ENCODE data around the gene REEP6. TPM values are rescaled to one million over a fixed set of nuclear protein-coding genes. Genes with fewer than 3 reads are reported as not detected.

REEP6 gene
- 1 to 10 TPM; 1.8 to 2.3 TPM for total RNA-seq
- 1.4 to 4.3 reads per million in 2 donors for total RNA-seq

DNA sequence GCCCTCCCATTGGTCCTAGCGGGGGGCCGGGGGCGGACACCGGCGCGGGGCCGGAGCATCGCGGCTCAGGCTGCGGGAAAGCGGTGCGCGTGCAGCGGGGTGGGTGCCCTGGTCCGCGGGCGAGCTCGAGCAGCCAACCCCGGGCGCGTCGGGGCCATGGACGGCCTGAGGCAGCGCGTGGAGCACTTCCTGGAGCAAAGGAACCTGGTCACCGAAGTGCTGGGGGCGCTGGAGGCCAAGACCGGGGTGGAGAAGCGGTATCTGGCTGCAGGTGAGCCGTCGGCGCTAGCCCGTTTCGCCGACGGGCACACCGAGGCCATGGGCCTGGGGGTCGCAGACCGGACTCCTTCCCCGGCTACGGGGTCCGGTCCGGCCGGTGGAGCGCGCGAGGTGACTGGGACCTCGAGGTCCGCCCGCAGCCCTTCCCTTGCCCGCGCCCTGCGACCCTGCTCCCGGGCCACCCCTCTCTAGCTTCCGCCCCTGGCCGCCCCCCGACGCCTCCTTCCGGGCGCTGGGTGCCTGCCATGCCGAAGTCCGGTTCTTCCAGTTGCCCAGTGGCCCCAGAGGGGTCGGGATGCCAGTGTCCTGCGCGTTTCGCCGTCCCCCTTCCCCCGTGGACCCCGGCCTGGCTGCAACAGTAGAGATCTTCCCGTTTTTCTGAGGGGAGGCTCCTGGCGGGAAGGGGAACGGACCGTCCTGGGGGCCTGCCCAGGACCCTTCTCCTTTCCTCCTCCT is at the start of gene REEP6:
REEP6 (plus strand) TSS at position 68 of the 735 bp plus-strand sequence; CDS start at position 157, 89 bp downstream.
- Mint-ChIP-seq H3K27me3 (no peaks in the 10 kb centered on the region), H3K36me3 (ENCODE audit: low read depth) (no peaks in the 10 kb centered on the region), H3K27ac (peak within 1 kb of the TSS; percentile 67), H3K4me3 (peak within 1 kb of the TSS; percentile 93), H3K4me1 (peaks cover 11% of the 10 kb centered on the region)
- DNase-seq (no peak), ATAC-seq (no peak)
- no peaks in the 10 kb centered on the region for H3K9me3 ChIP-seq (ENCODE audit: control insufficient read depth, low read length, poor library complexity, severe bottlenecking)

DNA sequence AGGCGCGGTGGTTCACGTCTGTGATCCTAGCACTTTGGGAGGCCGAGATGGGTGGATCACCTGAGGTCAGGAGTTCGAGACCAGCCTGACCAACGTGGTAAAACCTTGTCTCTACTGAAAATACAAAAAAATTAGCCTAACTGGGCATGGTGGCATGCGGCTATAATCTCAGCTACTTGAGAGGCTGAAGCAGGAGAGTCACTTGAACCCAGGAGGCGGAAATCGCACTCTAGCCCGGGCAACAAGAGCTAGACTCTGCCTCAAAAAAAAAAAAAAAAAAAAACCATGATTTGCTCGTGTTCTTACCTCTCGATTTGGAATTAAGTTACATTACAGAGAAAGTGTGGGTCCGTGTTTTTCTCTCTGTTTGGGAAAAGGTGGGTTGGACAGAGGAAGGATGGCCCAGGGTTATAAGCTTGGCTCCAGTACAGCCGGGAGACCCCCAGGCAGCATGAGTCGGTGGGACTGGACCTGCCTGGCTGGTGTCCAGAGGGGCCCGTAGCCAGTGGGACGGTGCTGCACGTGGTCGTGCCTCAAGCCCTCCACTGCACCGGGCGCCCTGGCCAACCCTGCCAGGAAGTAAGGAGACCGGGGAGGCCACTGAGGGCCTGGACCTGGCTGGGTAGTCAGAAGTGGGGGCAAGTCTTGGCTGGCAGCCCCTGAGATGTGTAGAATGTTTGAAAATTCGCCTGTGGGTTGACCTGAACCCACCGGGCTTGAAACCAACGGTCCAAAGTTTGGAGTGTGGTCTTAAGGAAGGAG is 49.1 kb upstream of the REEP6 start:
- peak overlapping the region; percentile 52 for H3K4me3 Mint-ChIP-seq
- peaks cover 6% of the 10 kb centered on the region for H3K36me3 Mint-ChIP-seq (ENCODE audit: low read depth)
- ATAC-seq (no peak), DNase-seq (no peak)
- H3K27ac Mint-ChIP-seq, result peak overlapping the region; percentile 24
- peaks cover 22% of the 10 kb centered on the region for H3K4me1 Mint-ChIP-seq
- H3K9me3 ChIP-seq (ENCODE audit: control insufficient read depth, low read length, poor library complexity, severe bottlenecking), result no peaks in the 10 kb centered on the region
- H3K27me3 Mint-ChIP-seq, result no peaks in the 10 kb centered on the region

DNA sequence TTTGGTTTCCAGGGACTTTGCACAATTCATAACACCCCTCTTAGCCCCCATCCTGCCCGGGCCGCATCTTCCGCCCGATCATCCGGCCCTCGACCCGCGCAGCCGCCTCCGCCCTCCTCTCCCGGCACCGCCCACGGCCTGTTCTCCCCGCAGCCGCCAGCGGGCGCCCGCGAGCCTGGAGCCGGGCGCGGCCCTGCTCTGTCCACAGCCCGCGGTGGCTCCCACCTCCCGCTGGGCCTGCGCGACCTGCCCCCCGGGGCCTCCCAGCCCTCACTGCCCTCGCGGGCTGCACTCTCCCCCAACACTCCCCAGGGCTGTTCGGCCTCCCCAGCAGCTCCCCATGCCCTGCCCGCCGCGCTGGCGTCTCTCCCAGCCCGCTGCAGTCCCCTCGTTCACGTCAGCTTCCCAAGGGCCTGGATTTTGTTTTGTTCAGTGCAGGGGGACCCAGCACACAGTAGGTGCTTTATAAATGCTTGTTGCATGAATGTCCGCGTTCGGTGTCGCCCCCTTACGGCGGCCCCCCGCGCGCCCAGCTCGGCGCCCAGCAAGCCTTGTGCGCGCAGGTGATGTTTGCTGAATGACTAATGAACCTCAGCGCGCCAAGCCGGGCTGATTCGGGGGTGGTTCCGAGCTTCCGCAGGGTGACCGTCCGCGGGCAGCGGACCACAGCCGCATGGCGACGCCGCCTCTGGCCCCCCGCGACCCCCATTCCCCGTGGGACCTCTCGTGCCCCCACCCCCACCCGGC is 45.6 kb upstream of the REEP6 start:
- DNase-seq (peak; percentile 67 to 75 (median 72)), ATAC-seq (peak; percentile 89)
- Mint-ChIP-seq H3K27ac (no peak overlapping the region), H3K36me3 (ENCODE audit: low read depth) (peaks cover 9% of the 10 kb centered on the region), H3K4me1 (peaks cover 12% of the 10 kb centered on the region), H3K4me3 (peak overlapping the region; percentile 78), H3K27me3 (peaks cover 22% of the 10 kb centered on the region)
- no peaks in the 10 kb centered on the region for H3K9me3 ChIP-seq (ENCODE audit: control insufficient read depth, low read length, poor library complexity, severe bottlenecking)

DNA sequence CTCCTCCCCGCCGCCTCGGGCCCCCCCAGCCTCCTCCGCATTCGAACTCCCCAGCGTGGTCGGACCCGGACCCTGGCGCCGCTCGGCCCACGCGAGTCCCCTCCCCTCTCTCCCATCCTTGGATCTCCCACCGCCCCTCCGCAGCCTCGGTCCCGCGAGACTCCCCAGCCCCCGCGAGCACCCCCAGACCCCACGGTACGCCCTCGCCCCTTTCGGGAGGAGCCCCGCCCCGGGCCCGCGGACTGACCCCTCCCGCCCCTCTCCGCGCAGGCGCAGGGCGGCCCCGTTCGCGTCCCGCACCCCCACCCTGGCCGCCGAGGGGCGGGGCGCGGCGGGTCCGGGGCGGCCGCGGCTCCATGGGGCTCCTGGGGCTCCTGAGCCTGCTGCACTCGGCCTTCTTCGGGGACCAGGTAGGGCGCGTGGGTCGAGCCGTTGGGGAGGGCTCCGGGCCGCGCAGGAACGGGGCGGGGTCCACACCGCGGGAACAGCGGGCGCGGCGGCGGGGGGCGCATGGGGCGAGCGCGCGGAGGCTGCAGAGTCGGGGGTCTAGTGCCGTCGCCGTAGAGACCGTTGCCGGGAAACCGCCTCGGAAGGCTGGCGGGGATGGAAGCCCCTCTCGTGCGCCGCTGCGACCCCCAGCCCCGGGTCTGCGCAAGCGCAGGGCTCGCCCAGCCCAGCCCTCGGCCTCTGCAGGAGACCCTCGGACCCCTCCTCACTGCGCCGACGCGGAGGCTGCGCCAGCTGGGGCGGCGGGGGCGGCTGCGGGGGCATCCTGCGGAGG is 44.9 kb upstream of the REEP6 start:
- H3K4me3 Mint-ChIP-seq, result peak overlapping the region; percentile 25
- H3K4me1 Mint-ChIP-seq, result peaks cover 13% of the 10 kb centered on the region
- peaks cover 13% of the 10 kb centered on the region for H3K36me3 Mint-ChIP-seq (ENCODE audit: low read depth)
- H3K27ac Mint-ChIP-seq, result no peak overlapping the region
- ATAC-seq, result no peak
- H3K27me3 Mint-ChIP-seq, result peaks cover 30% of the 10 kb centered on the region
- DNase-seq, result no peak
- H3K9me3 ChIP-seq (ENCODE audit: control insufficient read depth, low read length, poor library complexity, severe bottlenecking), result no peaks in the 10 kb centered on the region

DNA sequence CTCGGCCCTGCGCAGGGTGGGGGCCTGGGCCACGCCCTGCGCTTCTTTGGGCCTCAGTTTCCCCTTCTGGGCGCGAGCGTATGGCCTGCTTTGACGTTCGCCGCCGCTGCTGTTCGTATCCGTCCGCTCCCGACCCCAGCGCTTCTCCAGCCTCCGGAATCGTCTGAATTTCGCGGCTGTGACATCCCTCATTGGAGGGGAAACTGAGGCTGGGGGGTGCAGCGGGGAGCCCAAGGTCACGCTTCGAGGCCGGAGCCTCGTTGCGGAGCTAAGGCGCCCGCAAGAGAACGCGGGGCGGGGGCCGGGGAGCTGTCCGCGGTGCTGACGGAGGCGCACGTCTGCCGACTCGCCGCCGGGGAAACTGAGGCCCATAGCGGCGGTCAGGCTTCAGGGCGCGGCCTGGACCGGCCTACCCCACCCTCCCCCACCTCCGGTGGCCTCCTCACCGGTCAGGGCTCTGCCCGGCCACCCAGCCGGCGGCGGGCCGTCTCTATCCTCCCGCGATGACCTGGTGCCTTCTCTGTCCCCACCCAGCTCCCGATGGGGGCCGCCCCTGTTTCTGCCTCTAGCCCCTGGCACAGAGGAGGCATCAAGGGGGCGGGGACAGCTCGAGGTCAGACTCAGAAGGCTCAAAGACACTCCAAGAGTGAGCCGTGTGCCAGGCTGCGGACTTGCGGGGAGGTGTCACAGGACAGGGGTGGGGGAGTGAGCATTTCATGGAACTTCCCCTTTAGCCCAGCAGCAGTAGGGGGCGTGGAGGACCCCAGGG is 44.1 kb upstream of the REEP6 start:
- H3K27me3 Mint-ChIP-seq, result peaks cover 32% of the 10 kb centered on the region
- peaks cover 13% of the 10 kb centered on the region for H3K4me1 Mint-ChIP-seq
- DNase-seq (no peak), ATAC-seq (no peak)
- peak overlapping the region; percentile 79 for H3K4me3 Mint-ChIP-seq
- no peaks in the 10 kb centered on the region for H3K9me3 ChIP-seq (ENCODE audit: control insufficient read depth, low read length, poor library complexity, severe bottlenecking)
- peaks cover 13% of the 10 kb centered on the region for H3K36me3 Mint-ChIP-seq (ENCODE audit: low read depth)
- H3K27ac Mint-ChIP-seq, result no peak overlapping the region

DNA sequence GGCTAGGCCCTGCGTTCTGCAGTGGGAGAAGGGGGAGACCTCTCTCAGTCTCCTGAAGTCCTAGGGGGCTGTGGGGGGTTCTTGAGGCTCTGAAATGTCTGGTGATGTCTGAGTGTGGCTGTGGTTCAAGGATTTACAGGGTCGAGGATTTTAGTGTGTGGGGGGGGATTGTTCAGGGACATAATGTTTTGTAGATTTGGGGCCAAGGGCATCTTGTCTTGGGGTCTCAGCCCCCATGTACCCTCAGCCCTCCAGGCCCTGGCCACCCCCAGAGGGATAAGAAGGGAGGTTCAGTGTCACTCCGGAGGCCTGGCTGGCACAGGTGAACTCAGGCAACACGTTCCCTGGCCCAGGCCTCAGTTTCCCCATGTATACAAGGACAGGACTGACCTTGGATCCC is 43.5 kb upstream of the REEP6 start:
- no peak overlapping the region for H3K27ac Mint-ChIP-seq
- peaks cover 33% of the 10 kb centered on the region for H3K27me3 Mint-ChIP-seq
- no peaks in the 10 kb centered on the region for H3K9me3 ChIP-seq (ENCODE audit: control insufficient read depth, low read length, poor library complexity, severe bottlenecking)
- no peak for DNase-seq
- ATAC-seq, result no peak
- peak overlapping the region; percentile 56 for H3K4me3 Mint-ChIP-seq
- peaks cover 13% of the 10 kb centered on the region for H3K4me1 Mint-ChIP-seq
- peaks cover 13% of the 10 kb centered on the region for H3K36me3 Mint-ChIP-seq (ENCODE audit: low read depth)

DNA sequence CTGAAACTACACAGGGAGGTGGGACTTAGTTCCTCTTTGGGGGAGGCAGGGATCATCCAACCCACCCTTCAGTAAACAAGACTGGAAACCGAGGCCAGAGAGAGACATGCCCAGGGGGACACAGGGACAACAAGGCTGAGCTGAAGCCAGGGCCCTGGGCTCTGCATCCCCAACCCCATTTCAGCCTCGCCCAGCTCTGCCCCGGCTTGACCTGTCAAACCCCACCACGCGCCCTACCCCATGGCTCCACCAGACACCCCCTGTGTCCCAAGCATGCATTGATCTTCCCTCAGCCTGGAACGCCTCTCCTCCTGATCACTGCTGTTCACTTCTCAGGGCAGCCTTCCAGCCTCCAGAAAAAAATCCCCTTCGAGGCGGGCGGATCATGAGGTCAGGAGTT is 43.0 kb upstream of the REEP6 start:
- Mint-ChIP-seq H3K4me3 (peak overlapping the region; percentile 19), H3K4me1 (peaks cover 13% of the 10 kb centered on the region), H3K36me3 (ENCODE audit: low read depth) (peaks cover 13% of the 10 kb centered on the region), H3K27me3 (peaks cover 37% of the 10 kb centered on the region), H3K27ac (no peak overlapping the region)
- no peak for ATAC-seq
- DNase-seq, result no peak
- no peaks in the 10 kb centered on the region for H3K9me3 ChIP-seq (ENCODE audit: control insufficient read depth, low read length, poor library complexity, severe bottlenecking)

DNA sequence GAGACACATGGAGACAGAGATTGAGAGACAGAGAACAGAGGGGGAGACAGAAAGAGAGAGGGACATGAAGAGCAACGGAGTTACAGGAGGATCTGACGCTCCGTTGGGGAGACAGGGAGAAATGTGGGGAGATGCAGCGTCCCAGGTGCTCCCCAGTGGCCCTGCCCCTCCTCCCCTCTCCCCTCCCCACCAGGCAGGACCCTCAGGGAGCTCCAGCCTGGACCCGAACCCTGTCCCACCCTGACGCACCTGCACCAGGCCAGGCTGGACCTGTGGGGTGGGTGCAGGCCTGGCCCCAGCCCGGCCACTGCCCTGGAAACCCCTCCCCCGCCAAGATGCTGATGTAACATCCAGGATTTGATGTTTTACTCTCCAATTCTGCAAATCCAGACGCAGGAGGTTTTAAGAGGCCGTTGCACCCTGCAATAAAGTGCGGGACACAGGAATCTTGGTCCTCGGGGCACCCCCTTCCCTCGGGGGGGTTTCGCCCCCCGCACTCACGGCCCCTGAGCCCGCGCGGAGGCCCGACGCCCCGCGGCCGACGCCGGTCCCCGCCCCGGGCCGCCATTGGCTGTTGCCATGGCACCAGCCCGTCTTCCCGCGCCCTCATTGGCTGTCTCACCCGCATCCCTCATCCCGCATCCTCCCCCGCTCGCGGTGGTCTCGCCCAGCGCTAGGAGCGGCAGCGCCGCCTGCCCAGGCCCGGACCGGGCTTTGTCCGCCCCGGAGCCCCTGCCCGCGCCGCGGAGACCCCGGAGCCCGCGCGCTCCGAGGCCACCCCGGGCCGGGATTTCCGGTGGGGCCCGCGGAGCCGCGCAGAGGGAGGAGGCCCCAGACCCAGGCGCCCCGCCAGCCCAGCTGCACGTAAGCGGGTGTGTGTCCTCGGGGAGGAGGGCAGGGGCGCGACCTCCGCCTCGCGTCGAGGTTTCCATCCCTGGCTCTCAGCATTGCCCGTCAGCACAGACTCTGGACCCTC is 41.2 kb upstream of the REEP6 start, which contains the start of gene APC2:
APC2 (plus strand) TSS at position 655 of the 976 bp plus-strand sequence. CDS start 2,881 bp downstream, outside the sequence.
- Mint-ChIP-seq H3K27ac (no peak within 1 kb of the TSS), H3K36me3 (ENCODE audit: low read depth) (peaks cover 13% of the 10 kb centered on the region), H3K4me1 (peaks cover 16% of the 10 kb centered on the region), H3K27me3 (peaks cover 45% of the 10 kb centered on the region), H3K4me3 (peak within 1 kb of the TSS; percentile 70)
- DNase-seq (no peak), ATAC-seq (peak; percentile 37)
- H3K9me3 ChIP-seq (ENCODE audit: control insufficient read depth, low read length, poor library complexity, severe bottlenecking), result no peaks in the 10 kb centered on the region

DNA sequence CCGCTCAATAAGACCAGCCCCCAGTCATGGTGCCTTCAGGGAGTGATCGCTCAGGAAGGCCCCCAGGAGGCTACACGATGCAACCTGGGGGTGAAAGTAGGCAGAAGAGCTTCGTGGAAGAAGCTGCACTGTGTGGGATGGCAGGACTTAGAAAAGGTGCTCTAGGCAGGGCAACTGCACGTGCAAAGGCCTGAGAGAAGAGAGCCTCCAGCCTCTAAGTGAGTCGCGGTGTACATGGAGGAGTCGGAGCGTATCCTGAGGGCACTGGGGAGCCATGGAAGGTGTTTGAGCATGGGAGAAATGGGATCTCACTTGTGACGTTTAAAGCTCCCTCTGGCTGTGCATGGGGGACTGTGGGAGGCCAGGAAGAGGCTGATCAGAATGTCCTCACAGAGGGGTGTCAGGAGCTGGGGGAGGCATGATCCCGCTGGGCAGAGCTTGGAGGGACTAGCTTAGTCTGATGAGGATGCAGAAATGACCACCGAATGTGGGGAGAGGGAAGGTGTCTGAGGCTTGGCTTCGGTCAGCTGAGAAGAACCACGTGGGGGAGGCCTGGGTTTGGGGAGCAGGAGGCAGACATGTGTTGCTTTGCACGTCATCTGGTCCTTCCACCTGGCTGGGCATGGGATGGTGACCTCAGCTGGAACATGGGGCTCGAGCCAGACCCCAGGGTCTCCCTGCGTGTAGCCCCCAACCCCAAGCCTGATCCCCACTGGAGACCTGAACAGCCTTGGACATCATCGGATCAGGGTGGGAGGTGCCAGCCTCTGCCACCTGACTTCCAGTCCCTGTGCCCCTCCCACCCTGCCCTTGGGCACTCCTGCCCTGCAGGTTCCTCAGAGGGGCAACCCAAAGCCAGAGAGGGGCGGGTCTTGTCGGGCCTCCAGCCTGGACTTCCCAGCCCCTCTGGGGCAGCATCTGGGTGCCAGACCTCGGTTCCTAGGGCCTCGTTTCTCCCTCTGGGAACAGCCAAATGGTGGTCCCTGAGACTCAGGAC is 39.9 kb upstream of the REEP6 start:
- Mint-ChIP-seq H3K36me3 (ENCODE audit: low read depth) (peaks cover 16% of the 10 kb centered on the region), H3K4me1 (peaks cover 19% of the 10 kb centered on the region), H3K4me3 (peak overlapping the region; percentile 63), H3K27ac (no peak overlapping the region), H3K27me3 (peaks cover 51% of the 10 kb centered on the region)
- ATAC-seq, result no peak
- DNase-seq, result no peak
- H3K9me3 ChIP-seq (ENCODE audit: control insufficient read depth, low read length, poor library complexity, severe bottlenecking), result no peaks in the 10 kb centered on the region

DNA sequence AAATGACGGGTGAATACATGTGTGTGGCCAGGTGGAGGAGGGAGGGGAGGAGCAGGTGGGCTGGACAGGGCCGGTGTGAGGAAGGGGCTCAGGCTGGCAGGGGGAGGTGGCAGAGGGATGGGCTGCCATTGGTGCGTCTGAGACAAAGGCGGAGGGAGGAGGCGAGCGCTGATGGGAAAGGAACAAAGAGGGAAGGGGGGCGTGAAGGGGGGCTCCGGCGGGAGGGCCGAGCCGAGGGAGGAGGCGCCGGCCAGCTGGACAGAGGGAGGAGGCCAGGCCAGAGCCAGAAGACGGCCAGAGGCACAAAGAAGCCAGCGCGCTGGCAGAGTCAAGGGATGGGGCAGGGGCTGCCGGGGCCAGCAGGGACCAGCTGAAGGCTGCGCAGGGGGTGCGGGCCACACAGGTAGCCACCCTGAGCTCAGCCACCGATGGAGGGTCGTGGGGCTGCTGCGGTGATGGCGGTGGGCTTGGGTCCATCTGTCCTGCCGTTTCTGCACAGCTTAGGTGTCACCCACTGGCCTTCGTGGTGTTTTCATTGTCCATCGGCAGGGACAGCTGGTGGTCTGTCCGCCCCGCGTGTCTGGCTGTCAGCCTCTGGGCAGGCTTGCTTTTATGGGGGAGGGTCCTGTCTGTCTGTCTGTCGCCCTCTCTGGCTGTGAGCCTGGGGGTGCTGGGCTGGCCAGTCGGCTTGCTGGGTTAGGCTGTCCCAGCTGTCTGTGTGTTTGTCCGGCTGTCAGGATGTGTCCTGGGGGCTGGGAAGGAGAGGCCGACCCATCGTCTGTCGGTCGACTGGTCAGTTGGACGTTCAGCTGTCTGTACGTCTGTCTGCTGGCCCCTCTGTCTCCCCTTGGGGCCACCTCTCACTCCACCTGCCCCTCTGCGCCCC is 38.8 kb upstream of the REEP6 start:
- DNase-seq (no peak), ATAC-seq (no peak)
- peaks cover 16% of the 10 kb centered on the region for H3K36me3 Mint-ChIP-seq (ENCODE audit: low read depth)
- no peak overlapping the region for H3K4me3 Mint-ChIP-seq
- no peaks in the 10 kb centered on the region for H3K9me3 ChIP-seq (ENCODE audit: control insufficient read depth, low read length, poor library complexity, severe bottlenecking)
- no peak overlapping the region for H3K27ac Mint-ChIP-seq
- peaks cover 50% of the 10 kb centered on the region for H3K27me3 Mint-ChIP-seq
- peaks cover 17% of the 10 kb centered on the region for H3K4me1 Mint-ChIP-seq
